Stomach (tissue), 9 donors: ENCODE measurements around the gene BCAR3. TPM values are rescaled to one million over a fixed set of nuclear protein-coding genes. Genes with fewer than 3 reads are reported as not detected.

Experiments used
- DNase-seq, 2 donors: peaks; one replicate each; pipeline versions ENCODE4 v3.0.0 to v3.0.0-alpha.2; 2013 to 2019
- H3K27ac ChIP-seq, 5 donors: fragments of 200-600 bp in 4 of 5; sonication (generic) in 4 of 5; one replicate each; pipeline ENCODE4 v1.5.1; 2013 to 2019; ENCODE audit warnings: mild to moderate bottlenecking in 1 of 5, moderate library complexity in 1 of 5
- H3K27me3 ChIP-seq, 3 donors: fragments of 200-600 bp; sonication (generic); one replicate each; pipeline ENCODE4 v1.5.1; 2017 to 2019; ENCODE audit warnings: mixed run types in 1 of 3
- H3K36me3 ChIP-seq, 4 donors: fragments of 200-600 bp; sonication (generic); 1 replicate in 3 of 4; 2 replicates in 1 of 4; pipeline ENCODE4 v1.5.1; 2016 to 2019
- H3K4me1 ChIP-seq, 4 donors: fragments of 200-600 bp; sonication (generic); one replicate each; pipeline ENCODE4 v1.5.1; 2016 to 2019
- H3K4me3 ChIP-seq, 4 donors: fragments of 200-600 bp; sonication (generic) in 3 of 4; one replicate each; pipeline ENCODE4 v1.5.1; 2016 to 2019; ENCODE audit warnings: mild to moderate bottlenecking in 1 of 4
- H3K9me3 ChIP-seq, 4 donors: fragments of 200-600 bp; sonication (generic); one replicate each; pipeline ENCODE4 v1.5.1; 2016 to 2019
- EP300 ChIP-seq: sonication (generic); formaldehyde crosslinking; IDR thresholded peaks from one replicate; pipeline ENCODE4 v1.6.1; 2017; ENCODE audit warnings: antibody characterized with exemption
- POLR2A ChIP-seq, 4 donors: fragments of 450-650 bp; IDR thresholded peaks; one replicate each; pipeline ENCODE4 v1.6.1; 2016; ENCODE audit warnings: antibody characterized with exemption in 4 of 4, control low read depth in 2 of 4, mild to moderate bottlenecking in 1 of 4, moderate library complexity in 1 of 4
- POLR2AphosphoS5 ChIP-seq, 3 donors: sonication (generic); formaldehyde crosslinking; IDR thresholded peaks; one replicate each; pipeline ENCODE4 v1.6.1; 2016; ENCODE audit warnings: antibody characterized with exemption in 3 of 3
- WGBS, 5 donors: extraction: QIAGEN DNeasy Blood & Tissue Kit in 3 of 5; methylation state at CpG; one replicate each; pipeline versions ENCODE4 v1.1.5 to v1.1.7; 2013 to 2018; 5-methylcytosine and 5-hydroxymethylcytosine counted together
- intact Hi-C: fragments of 100-400 bp; cut with DNase I; formaldehyde crosslinking; loops from one replicate; pipeline ENCODE4 v1.15.1; 2023; ENCODE audit warnings: low total_unique reads
- polyA plus RNA-seq, 3 donors: library from polyadenylated mRNA; stranded (reverse); fragments of 200-250 nt; gene quantifications; one replicate each; pipeline ENCODE4 v1.2.3, GENCODE V29; 2013
- total RNA-seq, 5 donors: library from RNA; depleted of rRNA; stranded (reverse); fragments of >200 nt; gene quantifications; one replicate each; pipeline versions ENCODE4 v1.1.0 to v1.2.3, GENCODE V29; 2014 to 2016
- TF ChIP-seq, protein P1 (sequence below), 7 experiments: fragments of 450-650 bp in 4 of 7; fragments of 200-600 bp in 3 of 7; sonication (generic) in 3 of 7; IDR thresholded peaks; one replicate each; pipeline ENCODE4 v1.5.1; 2016 to 2019; ENCODE audit warnings: antibody characterized with exemption in 7 of 7, control low read depth in 2 of 7, mild to moderate bottlenecking in 1 of 7
- donor health status: healthy with polysubstance abuse.
- donor health status: Bipolar disorder and iron deficiency.
- donor health status: healthy.

Gene BCAR3
- total and polyA plus RNA-seq, 8 donors = 5.6 to 28.0 (median 19.3) TPM

DNA sequence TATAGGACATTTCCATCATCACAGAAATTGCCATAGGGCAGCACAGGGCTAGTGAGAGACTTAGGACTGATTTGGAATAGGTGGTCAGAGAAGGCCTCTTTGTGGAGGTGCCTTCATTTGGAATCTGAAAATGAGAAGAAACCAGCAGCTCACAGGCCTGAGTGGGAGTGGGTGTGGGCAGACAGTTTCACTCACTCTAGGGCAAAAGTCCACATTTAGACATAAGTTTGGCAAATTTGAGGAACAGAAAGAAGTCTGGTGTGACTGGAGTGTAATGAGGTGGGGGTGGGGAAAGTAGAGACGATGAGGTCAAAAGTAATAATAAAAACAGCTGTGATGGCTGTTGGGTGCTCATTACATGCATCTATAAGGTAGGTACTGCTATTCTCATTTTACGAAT, 22.4 kb upstream of the BCAR3 start:
- WGBS, 5 donors = 79 to 89% (median 86%) methylated on average over 2 of the region's 2 CpGs
- Histone ChIP-seq H3K4me3 (no peak overlapping the region), H3K27me3 (no peaks in the 10 kb centered on the region), H3K9me3 (no peaks in the 10 kb centered on the region), H3K4me1 (peaks cover 6 to 34% (median 23%) of the 10 kb centered on the region in 4 donors), H3K27ac (no peak overlapping the region), H3K36me3 (no peaks in the 10 kb centered on the region)
- intact Hi-C loops = no loop called here
- TF ChIP-seq EP300 (no peak), POLR2A (IDR thresholded peaks at IDR 0.05) (no peak), POLR2AphosphoS5 (IDR thresholded peaks at IDR 0.05) (no peak)
- TF ChIP-seq, protein P1, sequence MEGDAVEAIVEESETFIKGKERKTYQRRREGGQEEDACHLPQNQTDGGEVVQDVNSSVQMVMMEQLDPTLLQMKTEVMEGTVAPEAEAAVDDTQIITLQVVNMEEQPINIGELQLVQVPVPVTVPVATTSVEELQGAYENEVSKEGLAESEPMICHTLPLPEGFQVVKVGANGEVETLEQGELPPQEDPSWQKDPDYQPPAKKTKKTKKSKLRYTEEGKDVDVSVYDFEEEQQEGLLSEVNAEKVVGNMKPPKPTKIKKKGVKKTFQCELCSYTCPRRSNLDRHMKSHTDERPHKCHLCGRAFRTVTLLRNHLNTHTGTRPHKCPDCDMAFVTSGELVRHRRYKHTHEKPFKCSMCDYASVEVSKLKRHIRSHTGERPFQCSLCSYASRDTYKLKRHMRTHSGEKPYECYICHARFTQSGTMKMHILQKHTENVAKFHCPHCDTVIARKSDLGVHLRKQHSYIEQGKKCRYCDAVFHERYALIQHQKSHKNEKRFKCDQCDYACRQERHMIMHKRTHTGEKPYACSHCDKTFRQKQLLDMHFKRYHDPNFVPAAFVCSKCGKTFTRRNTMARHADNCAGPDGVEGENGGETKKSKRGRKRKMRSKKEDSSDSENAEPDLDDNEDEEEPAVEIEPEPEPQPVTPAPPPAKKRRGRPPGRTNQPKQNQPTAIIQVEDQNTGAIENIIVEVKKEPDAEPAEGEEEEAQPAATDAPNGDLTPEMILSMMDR (IDR thresholded peaks at IDR 0.05) = no peak
- no peak for DNase-seq

GRCh38 chr1:93703643-93704042, 22.0 kb upstream of the BCAR3 start:
- no peak for DNase-seq
- H3K4me1 ChIP-seq = peaks cover 2 to 30% (median 19%) of the 10 kb centered on the region in 4 donors
- no peaks in the 10 kb centered on the region for H3K27me3 ChIP-seq
- TF ChIP-seq, protein P1 (IDR thresholded peaks at IDR 0.05) = no peak
- TF ChIP-seq POLR2A (IDR thresholded peaks at IDR 0.05) = no peak
- H3K4me3 ChIP-seq = no peak overlapping the region
- no peaks in the 10 kb centered on the region for H3K9me3 ChIP-seq
- 78 to 88% (median 82%) methylated on average over 3 of the region's 3 CpGs for WGBS, 5 donors
- H3K36me3 ChIP-seq = no peaks in the 10 kb centered on the region
- intact Hi-C loops = no loop called here
- no peak overlapping the region for H3K27ac ChIP-seq

- Histone ChIP-seq H3K4me1 (peaks cover 0 to 21% (median 11%) of the 10 kb centered on the region in 4 donors), H3K27ac (peak overlapping the region in 4 of 5 donors; percentile 18 to 75 (median 51)), H3K27me3 (no peaks in the 10 kb centered on the region), H3K4me3 (no peak overlapping the region), H3K36me3 (no peaks in the 10 kb centered on the region), H3K9me3 (no peaks in the 10 kb centered on the region)
- intact Hi-C loops = no loop called here
- DNase-seq = no peak
- TF ChIP-seq POLR2AphosphoS5 (IDR thresholded peaks at IDR 0.05) (no peak), POLR2A (IDR thresholded peaks at IDR 0.05) (no peak), EP300 (no peak)
- TF ChIP-seq, protein P1 (IDR thresholded peaks at IDR 0.05) = no peak
- WGBS, 5 donors = 28 to 66% (median 36%) methylated on average over 2 to 3 of the region's 3 CpGs
These were observed 21.2 kb upstream of the BCAR3 start for GRCh38 chr1:93702828-93703183.

DNA sequence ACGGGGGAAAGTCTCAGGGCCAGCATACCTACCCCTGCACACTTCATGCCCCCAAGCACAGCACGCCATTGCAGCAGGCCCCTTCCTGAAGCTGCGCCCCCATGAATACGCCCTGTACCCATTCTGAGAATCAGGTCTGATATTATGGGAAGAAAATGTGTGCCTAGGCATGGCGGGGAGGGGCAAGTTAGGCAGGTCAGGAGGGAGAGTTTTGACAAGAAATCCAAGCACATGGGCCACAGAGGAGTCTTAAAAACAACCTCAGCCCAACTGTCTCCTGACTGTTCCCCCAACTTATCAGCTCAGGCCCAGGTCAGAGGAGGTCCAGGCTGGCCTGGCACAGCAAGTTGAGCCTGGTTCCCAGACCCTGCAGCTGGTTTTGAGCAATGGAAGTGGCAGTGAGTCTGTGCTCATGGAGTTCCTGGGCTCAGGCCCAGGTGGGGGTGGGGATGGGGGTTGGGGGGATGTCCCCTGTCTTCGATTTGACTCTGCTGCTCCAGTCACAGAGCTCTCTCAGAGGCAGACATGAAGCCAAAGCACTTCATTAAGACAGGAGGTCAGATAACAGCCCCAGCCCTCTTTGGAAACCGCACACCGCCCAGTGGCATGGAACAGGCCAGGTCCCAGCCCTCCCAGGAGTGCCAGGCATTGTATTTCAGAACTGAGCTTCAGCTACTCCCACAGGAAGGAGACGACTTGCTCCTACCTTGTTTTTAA, 20.6 kb upstream of the BCAR3 start:
- H3K36me3 ChIP-seq = no peaks in the 10 kb centered on the region
- H3K9me3 ChIP-seq = no peaks in the 10 kb centered on the region
- H3K27ac ChIP-seq = peak overlapping the region in 4 of 5 donors; percentile 18 to 75 (median 51)
- peaks cover 0 to 18% (median 10%) of the 10 kb centered on the region in 4 donors for H3K4me1 ChIP-seq
- intact Hi-C loops = no loop called here
- DNase-seq = no peak
- no peak overlapping the region for H3K4me3 ChIP-seq
- TF ChIP-seq EP300 = no peak
- WGBS, 5 donors = 66 to 84% (median 75%) methylated on average over 9 of the region's 9 CpGs
- H3K27me3 ChIP-seq = no peaks in the 10 kb centered on the region

DNA sequence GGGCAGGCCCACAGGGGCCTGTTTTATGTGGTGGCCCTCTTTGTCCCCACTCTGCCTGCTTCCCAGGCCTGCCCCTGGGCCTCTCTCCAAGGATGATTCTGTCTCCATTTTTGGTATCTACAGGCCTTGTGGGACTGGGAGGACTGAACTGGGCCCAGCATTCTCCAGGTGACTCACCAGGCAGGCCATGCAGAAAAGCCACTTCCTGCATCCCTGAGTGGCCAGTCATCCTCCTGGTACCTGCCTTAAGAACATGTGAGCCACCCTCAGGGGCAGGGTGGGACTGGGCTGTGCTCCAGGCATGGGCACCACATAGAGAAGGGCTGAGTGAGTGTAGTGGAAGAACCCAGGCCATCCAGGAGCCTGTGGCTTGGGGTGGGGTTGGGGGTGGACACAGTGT, 20.0 kb upstream of the BCAR3 start:
- no peaks in the 10 kb centered on the region for H3K27me3 ChIP-seq
- H3K4me3 ChIP-seq = no peak overlapping the region
- H3K4me1 ChIP-seq = peaks cover 0 to 18% (median 10%) of the 10 kb centered on the region in 4 donors
- DNase-seq = peak; percentile 50 to 52
- intact Hi-C loops = no loop called here
- TF ChIP-seq POLR2AphosphoS5 (IDR thresholded peaks at IDR 0.05) (peak in 1 of 3 donors; percentile 72), EP300 (no peak)
- peak overlapping the region in 3 of 5 donors; percentile 34 to 75 (median 68) for H3K27ac ChIP-seq
- no peaks in the 10 kb centered on the region for H3K36me3 ChIP-seq
- no peaks in the 10 kb centered on the region for H3K9me3 ChIP-seq
